COR-L47 (cell line): ENCODE data around the gene NAXD.
"Not testable (repeated sequence)": the region's sequence is repeated elsewhere in the genome, so short reads cannot be mapped to it uniquely, and the experiment has no call there.

Experiments used
- DNase-seq: peaks from one replicate; lab custom pipeline; 2025; lab: John Stamatoyannopoulos, UW

NAXD gene

DNA sequence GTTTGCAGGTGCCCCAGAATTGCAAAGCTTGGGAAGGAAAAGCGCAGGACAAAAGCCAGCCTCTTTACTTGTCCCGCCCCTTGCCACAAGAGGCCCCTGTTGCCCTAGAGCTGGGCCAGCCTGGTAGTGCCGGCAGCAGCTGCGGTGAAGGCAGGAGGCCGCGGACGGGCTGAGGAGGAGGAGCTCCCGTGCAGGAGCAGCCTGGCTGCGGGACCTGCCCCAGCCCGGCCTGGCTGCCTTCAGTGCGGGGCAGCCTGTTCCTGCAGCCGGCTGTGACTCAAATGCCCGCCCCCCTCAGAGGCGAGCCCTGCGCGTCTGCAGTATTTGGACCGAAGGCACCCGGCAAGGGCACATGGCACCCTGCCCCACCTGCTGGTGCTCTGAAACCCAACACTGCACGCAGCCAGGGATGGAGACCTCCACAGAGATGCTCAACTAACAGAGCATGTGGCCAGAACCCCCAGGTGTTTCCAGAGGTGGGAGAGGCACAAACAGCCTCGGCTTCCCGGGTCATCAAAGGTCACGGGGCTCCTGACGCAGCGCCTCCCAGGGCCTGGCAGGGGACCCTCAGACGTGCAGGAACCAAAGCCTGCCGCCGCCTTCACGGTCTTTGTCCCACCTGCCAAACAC is 29.7 kb downstream of the NAXD start:
- peak; percentile 23 for DNase-seq

- DNase-seq = no peak
Observed at GRCh38 chr13:110645750-110646149, 30.4 kb downstream of the NAXD start.

GRCh38 chr13:110646442-110647364 is 31.4 kb downstream of the NAXD start:
- no peak for DNase-seq

DNA sequence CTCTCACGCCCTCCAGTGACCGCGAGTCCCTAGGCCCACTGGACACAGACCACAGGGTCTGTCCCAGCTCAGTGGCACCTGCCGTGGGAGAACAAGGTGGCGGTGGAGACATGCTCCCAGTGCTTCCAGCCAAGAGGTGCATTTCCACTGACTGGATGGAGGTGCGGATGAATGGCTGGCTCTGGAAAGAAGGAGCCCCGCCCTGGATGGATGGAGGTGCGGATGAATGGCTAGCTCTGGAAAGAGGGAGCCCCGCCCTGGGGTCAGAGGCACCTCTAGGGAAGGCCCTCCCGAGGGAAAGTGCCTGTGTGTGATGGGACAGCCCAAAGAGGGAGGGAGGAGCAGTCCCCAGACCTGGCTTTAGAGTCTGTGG is 32.0 kb downstream of the NAXD start:
- DNase-seq = no peak

GRCh38 chr13:110648146-110648819 is 32.9 kb downstream of the NAXD start:
- DNase-seq = no peak

DNA sequence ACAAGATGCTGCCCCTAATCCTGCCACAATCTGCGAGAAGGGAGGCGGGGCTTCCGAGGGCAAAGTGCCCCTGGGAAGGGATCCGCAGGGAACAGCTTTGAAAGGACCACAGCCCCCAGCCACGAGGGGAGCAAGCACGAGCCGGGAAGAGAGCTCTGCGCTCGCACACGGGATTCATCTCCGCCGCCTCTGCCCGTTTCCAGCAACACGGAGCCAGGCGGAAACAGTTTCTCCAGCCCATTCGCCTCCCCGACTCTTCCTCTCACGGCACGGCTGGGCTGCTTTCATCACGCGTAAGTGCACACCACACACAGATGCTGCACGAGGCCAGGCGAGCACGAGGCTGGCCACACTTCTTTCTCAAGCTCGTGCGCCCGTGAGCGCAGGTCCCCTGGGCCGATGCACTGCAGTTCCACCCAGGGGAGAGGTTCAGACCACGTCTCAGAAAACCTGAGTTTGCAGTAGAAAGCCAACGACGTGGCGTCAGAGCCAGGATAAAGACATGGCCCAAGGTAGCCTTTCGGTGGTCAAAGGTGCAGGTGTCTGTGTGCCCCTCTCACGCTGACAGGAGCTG is 33.6 kb downstream of the NAXD start:
- DNase-seq = no peak

DNA sequence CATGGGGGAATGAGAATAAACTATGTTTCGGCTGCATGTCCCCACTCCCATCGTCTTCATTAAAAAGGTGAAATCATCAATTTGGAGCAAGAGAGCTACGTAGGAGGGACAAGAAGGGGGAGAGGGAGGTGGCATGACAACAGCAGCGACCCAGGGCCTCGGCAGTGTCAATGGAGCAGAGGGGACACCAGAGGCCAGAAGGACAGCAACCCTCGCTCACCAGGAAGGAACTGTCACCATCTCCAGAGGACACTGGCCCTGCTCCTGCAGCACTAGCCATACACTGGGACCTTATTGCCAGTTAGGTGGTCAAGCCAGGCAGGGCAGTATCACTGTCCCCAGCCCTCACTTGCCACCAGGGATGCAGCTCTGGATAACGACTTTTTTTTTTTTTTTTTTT is 34.2 kb downstream of the NAXD start:
- DNase-seq = no peak

GRCh38 chr13:110650436-110650835 is 35.1 kb downstream of the NAXD start:
- DNase-seq = no peak

DNA sequence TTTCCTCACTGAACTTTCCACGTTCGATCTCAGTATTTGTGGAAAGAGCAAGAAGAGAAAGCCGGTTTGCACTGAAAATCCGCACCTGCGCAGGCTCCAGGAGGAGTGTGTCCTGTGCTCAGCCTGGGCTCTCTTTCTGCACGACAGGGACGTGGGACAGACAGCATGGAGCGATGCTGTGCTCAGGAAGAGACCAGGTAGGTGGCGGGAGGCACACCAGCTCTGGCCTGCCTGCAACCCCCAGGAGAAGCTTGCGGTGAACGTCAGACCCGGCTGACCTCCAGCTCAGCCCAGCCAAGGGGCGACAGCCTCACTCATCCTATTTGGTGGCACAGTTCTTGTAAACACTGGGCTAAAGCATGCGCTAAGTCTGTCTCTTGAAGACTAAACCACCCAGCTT is 35.9 kb downstream of the NAXD start:
- DNase-seq = no peak

GRCh38 chr13:110651726-110652230 is 36.4 kb downstream of the NAXD start:
- DNase-seq = no peak

- DNase-seq = no peak
Observed at GRCh38 chr13:110652231-110652730, 36.9 kb downstream of the NAXD start.

- no peak for DNase-seq
Observed at GRCh38 chr13:110652764-110653163, 37.4 kb downstream of the NAXD start.

DNA sequence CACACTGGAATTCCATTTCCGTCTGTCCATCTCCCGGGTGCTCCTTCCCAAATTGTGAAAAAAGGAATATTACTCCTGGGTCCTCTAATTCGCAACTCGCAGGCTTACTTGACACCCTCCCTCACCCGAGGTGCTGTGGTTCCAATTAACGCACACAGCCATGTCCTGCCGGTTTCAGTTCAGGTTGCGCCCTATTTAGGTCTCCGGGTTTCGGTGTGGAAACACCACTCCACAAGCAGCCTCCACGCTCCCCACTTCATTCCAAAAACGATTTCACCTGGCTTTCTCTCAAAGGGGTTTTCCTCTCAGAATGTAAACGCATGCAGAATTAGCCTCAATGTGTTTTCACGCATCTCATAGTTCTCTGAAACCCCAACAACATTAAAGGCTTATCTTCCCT is 37.9 kb downstream of the NAXD start:
- no peak for DNase-seq

DNA sequence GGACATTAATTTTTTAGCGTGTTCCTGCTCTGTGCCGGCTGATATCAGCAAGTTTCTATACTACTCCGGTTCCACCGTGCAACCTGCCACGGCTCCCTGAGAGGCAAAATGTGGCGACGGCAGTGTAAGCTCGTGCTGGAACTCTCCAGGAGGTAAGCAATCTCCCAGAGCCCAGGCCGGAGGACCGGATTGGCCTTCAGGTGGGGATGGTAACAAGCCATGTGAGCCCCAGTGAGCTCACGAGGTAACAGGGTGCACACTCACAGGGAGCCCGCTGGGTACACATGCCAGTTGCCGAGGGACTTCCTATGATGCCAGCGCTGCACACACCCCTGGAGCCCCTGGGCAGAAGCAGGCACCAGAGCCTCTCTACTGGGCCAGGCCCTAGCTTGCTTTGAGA is 38.5 kb downstream of the NAXD start:
- DNase-seq = no peak

DNA sequence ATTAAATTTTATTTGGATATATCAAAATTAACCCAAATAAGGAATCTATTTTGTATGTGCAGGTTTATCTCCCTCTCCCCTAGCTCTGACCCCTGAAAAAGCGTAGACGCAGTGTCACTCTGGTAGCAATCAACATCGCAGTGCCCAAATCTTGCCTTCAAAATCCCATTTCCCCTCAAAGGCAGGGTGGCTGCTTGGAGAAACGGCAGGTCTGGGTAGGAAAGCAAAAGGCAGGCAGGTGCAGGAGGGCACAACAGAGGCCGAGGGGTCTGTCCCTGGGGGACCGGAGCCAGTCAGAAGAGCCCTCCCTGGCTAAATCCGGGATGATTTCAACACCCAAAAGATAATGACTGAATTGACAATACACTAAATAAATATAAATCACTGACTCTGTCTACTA is 41.9 kb downstream of the NAXD start:
- DNase-seq = no peak

DNA sequence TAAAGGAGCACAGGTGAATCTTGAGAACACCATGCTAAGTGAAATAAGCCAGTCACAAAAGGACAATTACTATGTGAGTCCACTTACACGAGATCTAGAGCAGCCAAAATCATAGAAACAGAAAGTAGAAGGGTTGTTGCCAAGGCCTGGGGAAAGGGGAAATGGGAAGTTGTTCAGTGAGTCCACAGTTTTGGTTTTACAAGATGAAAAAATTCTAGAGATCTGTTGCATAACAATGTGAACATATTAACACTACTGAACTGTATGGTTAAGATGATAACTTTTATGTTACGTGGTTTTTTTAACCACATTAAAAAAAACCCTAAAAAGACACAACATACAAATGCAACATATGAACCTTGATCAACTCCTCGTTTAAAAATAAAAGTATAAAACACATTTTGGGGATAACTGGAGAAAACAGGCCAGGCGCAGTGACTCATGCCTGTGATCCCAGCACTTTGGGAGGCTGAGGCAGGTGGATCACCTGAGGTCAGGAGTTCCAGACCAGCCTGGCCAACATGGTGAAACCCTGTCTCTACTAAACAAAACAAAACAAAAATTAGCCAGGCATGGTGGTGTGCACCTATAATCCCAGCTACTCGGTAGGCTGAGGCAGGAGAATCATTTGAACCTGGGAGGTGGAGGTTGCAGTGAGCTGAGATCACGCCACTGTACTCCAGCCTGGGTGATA is 43.0 kb downstream of the NAXD start:
- not testable (repeated sequence) for DNase-seq

- DNase-seq = no peak
Observed at GRCh38 chr13:110661256-110661655, 45.9 kb downstream of the NAXD start.

DNA sequence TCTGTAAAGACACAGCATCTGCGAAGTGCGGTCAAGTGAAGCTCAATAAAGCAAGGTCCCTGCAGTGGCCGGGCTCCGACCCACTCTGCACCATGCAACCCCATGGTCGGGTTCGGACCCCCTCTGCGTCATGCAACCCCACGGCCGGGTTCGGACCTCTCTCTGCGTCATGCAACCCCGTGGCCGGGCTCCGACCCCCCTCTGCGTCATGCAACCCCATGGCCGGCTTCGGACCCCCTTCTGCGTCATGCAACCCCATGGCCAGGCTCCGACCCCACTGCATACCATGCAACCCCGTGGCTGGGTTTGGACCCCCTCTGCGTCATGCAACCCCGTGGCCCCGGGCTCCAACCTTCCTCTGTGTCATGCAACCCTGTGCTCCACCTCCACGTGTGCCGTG is 46.7 kb downstream of the NAXD start:
- DNase-seq = no peak

GRCh38 chr13:110662777-110663443 is 47.6 kb downstream of the NAXD start:
- DNase-seq = no peak

DNA sequence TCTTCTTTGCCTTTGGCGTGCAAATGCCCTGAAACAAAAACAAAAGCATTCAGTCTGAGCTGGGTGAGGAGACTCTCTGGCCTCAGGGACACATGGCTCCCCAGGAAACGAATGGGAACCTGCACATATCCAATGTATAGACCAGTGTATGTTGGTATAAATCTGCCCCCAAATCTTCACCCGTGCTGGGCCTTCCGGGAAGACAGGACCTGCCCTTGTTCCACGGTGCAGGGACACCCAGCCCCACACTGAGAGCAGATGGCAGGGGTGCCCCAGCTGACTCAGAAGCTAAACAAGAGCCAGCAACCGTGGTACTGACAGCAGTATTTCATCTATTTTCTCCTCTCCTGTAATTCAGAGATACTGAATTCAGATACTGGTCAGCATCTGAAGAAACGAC is 48.1 kb downstream of the NAXD start:
- DNase-seq = no peak

GRCh38 chr13:110664041-110664440 is 48.7 kb downstream of the NAXD start:
- no peak for DNase-seq
